Stimulated activated CD4-positive, alpha-beta T cell treated with anti-CD3 and anti-CD28 coated beads, Interleukin-12 subunit alpha, Interleukin-12 subunit beta, amount 100 ng/mL, for 24 hours (primary cell): ENCODE data around the gene CFL1.
A peak's percentile ranks its signal among the peaks of the same experiment; 100 is the strongest.

Source experiments
- DNase-seq, 2 experiments: peaks; one replicate each; pipeline ENCODE4 v3.0.0-alpha.2; 2020; ENCODE audit warnings: low read depth in 2 of 2

CFL1 gene

DNA sequence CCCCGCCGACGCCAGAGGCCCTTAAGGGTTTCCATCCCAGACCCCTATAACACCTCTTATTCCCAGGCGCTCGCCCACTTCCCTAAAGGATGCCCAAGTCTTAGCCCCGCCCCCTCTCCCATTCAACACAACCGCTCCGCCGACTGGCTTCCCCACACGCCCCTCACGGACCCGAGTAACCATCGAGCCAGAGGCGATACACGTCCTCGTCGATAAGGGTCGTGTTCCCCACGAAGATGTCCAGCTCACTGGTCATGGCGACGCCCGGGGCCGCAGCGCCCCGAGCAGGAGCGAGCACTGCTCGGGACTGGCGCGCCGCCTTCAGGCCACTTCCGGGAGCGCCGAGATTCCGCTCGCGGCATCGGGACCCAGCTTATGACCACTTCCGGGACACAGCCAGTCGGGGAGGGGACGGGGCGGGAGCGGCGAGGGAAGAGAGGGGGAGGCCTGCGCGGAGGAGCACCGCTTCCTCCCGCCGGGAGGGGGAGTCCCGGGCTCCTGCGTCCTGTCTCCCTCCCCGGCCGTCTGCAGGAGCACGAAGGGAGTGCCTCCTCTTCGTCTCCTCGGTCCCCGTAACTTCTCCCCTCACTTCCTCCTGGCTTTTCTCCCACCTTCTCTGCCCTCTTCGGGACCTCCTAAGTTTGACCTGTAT, 30.3 kb upstream of the CFL1 start, which contains the start of gene FIBP:
Gene FIBP (minus strand): TSS at position 309 of the 652 bp plus-strand sequence. CDS start 53 bp downstream, at position 256.
- peak; percentile 90 to 96 for DNase-seq

- no peak for DNase-seq
Measured at GRCh38 chr11:65887723-65888162, 29.8 kb upstream of the CFL1 start.

DNA sequence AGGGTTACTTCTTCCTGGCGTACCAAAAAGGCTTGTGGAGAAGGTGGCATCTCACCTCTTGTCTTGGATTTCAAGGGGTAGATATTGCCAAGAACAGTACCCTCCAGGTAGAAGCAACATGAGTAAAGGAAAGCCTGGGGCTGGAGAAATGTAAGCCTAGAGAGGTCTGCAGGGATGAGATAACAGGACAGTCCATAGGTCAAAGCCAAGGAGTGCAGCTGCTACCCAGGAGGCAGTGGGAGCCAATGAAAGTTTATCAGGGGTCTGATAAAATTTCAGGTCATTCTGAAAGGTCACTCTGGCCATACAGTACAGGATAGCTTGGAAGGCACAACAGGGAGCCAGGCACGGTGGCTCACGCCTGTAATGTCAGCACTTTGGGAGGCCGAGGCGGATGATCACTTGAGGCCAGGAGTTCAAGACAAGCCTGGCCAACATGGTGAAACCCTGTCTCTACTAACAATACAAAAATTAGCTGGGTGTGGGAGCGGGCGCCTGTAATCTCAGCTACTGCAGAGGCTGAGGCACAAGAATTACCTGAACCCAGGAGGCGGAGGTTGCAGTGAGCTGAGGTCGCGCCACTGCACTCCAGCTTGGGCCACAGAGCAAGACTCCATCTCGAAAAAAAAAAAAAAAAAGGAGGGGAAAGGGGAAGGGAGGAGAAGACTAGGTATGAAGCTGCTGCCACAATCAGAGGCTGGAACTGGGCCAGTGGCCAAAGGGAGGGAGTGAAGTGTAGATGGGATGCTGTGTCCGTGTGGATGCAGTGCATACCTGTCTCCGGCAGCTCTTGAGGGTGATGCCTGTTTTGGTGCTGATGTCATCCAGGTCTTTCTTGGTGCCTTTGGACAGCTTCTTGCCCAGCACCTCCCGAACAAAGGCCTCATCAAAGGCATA, 29.1 kb upstream of the CFL1 start:
- no peak for DNase-seq

DNA sequence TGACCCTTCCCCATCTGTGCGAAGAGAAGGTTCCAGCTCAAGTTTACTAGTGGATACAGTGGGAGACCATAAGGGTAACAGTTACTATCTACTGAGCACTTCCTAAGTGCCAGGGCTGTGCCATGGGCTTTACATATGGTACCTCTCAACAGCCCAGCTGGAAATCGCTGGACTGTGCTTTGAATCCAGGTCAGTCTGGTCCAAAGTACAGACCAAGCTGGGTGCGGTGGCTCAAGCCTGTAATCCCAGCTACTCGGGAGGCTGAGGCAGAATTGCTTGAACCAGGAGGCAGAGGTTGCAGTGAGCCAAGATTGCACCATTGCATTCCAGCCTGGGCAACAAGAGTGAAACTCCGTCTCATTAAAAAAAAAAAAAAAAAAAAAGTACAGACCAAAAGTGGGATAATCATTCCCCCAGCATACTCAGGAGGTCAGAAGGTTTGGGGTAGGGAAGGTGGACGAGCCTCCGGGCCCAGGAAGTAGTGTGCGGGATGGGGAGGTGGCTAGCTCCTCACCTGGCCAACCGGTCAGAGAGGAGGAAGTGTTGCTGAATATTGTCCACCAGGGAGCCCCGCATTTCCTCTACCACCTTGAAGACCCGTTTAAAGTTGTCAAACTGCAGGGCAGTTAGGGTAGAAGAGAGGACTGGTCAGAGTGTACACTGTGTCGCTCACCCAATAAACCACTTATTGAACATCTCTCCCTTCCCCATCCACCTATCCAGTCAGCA, 28.0 kb upstream of the CFL1 start:
- no peak for DNase-seq

DNA sequence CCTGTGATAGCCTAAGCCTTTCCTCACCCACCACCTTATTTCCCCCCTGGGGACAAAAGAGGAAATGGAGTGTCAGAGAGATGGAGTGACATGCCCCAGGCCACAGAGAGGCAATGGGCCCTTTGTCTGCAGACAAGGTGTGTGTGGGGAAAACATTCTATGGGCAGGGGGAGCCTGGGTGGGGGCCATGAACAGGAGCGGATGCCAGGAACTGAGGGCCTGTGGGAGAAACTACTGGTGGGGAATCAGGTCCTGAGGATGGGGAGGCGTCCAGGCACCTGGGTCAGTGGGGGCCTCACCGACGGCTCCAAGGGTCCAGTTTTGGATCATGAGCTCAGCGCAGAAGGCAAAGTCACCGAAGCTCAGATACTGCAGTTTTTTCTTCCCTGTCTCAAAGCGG, 27.3 kb upstream of the CFL1 start:
- DNase-seq, result no peak

DNA sequence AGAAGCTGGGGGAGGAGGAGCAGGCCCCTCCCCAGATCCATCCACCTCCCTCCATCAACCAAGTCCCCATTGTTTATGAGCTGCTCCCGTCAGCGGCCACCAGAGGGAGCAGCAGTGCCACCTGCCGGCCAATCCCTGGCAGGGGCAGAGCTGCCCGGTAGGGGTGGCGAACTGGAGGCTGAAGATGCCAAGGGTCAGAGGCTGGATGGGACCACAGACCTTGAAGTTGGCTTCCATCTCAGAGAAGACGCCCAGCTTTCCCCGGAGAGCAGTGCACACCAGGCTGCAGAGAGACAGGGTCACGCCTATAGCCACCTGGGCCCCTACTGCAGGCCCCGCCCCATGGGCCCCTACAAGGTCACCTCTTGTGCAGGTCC, 26.7 kb upstream of the CFL1 start:
- peak in 1 of 2 experiments; percentile 74 for DNase-seq

GRCh38 chr11:65883786-65884715, 26.1 kb upstream of the CFL1 start:
- no peak for DNase-seq

DNA sequence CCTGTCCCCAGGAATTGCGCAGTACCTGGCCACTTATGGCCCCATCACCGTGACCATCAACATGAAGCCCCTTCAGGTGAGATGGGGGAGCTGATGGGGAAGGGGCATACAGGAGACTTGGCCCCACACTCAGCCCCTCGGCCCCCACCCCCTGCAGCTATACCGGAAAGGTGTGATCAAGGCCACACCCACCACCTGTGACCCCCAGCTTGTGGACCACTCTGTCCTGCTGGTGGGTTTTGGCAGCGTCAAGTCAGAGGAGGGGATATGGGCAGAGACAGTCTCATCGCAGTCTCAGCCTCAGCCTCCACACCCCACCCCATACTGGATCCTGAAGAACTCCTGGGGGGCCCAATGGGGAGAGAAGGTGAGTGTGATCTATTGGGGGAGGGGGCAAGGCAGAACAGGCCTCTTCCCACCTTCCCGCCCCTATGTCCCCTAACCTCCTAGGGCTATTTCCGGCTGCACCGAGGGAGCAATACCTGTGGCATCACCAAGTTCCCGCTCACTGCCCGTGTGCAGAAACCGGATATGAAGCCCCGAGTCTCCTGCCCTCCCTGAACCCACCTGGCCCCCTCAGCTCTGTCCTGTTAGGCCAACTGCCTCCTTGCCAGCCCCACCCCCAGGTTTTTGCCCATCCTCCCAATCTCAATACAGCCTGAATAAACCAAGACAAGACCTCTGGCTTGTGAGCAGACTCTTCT, 25.2 kb upstream of the CFL1 start:
- no peak for DNase-seq

DNA sequence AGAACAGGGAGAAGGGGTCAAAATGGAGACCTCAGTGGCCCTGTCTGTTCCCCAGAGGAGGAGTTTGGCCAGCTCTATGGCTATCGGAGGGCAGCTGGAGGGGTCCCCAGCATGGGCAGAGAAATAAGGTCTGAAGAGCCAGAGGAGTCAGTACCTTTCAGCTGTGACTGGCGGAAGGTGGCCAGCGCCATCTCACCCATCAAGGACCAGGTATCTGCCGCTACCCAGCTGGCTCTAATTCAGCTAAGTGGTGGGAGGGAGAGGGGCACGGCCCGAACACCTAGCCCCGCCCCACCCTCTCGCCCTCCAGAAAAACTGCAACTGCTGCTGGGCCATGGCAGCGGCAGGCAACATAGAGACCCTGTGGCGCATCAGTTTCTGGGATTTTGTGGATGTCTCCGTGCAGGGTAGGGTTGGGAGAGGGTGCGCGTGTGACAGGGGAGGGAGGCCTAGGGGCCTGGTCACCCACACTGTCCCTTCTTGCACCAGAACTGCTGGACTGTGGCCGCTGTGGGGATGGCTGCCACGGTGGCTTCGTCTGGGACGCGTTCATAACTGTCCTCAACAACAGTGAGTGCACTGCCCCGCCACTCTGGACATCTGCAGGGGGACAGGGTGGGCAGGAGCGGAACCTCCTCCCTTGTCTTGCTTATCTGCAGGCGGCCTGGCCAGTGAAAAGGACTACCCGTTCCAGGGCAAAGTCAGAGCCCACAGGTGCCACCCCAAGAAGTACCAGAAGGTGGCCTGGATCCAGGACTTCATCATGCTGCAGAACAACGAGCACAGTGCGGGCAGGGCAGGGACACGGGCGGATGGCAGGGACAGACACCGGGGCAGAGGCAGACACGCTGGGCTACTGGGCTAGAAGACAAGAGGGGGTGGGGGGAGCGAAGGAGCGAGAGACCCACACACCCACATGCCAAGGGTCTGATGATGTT, 24.4 kb upstream of the CFL1 start:
- no peak for DNase-seq

- DNase-seq, result no peak
Measured at GRCh38 chr11:65880844-65881421, 23.0 kb upstream of the CFL1 start.

DNA sequence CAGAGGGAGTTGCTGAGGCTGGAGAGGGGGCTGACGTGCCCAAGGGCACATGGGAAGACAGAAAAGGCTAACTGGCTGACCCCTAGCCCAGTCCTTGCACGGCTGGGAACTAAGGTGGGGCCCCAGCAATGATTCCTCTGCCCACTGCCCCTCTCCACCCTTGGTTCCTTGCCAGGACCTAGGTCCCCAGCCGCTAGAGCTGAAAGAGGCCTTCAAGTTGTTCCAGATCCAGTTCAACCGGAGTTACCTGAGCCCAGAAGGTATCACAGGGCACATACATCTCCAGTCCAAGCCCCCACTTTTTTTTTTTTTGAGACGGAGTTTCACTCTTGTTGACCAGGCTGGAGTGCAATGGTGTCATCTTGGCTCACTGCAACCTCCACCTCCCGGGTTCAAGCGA, 22.0 kb upstream of the CFL1 start:
- no peak for DNase-seq

DNA sequence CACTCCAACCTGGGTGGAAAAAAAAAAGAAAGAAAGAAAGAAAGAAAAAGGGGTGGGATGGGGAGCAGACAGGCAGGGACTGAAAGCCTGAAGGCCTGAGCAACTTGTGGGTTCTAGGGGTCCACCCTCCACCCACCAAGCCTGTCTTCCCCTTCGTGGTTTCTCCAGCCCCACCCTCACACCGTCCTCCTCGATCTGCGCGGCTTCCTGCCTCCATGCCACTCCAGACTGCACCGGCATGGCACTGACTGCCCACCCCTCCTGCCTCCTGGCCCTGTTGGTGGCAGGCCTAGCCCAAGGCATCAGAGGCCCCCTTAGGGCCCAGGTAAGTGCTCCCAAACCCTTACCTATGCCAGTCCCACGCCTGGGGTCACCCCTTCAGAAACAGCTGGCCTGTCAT, 21.6 kb upstream of the CFL1 start, which contains the start of gene CTSW:
Gene CTSW (plus strand): TSS at position 221 of the 400 bp plus-strand sequence. CDS start 18 bp downstream, at position 239.
- no peak for DNase-seq

- peak; percentile 92 to 94 for DNase-seq
Measured at GRCh38 chr11:65873318-65874156, 15.6 kb upstream of the CFL1 start.

DNA sequence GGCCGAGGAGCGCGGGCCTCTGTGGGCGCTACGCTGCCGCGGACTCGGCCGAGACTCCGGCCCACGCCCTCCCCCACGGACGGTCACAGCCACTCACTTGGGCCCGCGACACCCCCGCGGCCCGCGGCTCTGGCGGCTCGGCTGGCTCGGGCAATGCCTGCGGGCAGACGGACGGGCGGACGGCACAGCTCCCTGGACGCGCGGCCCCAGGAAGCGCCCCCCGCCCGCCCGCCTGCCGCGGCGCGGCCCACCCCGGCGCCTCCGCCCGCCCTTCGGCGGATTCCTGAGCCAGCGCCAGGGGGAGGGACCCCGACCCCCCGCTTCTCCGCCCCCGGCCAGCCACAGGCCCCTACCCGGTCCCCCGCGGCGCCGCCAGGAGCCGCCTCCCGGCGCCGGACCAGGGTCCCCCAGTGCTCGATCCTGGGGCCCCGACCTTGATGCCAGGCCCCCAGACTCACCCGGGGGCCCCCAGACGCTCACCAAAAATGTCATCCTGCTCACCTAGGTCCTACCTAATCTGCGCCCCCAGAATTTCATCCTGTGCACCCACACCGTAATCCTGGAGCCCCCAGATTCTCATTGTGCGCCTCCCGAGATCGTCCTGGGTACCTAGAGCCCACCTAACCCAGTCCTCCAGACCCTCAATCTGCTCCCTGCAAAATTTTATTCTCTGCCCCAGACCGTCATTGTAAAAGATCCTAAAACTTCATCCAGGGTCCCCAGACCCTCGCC, 14.8 kb upstream of the CFL1 start, which contains the start of gene EFEMP2:
Gene EFEMP2 (minus strand): TSS at position 215 of the 732 bp plus-strand sequence. CDS start 446 bp downstream, outside the sequence.
- DNase-seq, result no peak

GRCh38 chr11:65871811-65872548, 14.0 kb upstream of the CFL1 start:
- no peak for DNase-seq
